GM12878 (cell line): Measurements from ENCODE around the gene DUOX2. TPM values are rescaled to one million over a fixed set of nuclear protein-coding genes. Genes with fewer than 3 reads are reported as not detected.

Source experiments
- ATAC-seq: fragments of 200-7000 bp; cut with Tn5 transposase; 3 replicates; pipeline ENCODE4 v1.9.1; 2020; ENCODE audit warnings: mild to moderate bottlenecking, moderate library complexity
- BruUV-seq: library from RNA; stranded (reverse); fragments of 400-500 nt; replicated peaks from 2 replicates; lab custom pipeline; 2021; lab: Mats Ljungman, UMichigan
- CTCF ChIA-PET: fragments of 300-600 bp; sonication (Branson Sonifier 250); formaldehyde crosslinking; extraction: SDS; loops from one replicate; lab custom pipeline; 2021; ENCODE audit warnings: inconsistent platforms; lab: Yijun Ruan, JAX
- POLR2A ChIA-PET: fragments of 350-600 bp; formaldehyde crosslinking; extraction: SDS; loops from one replicate; lab custom pipeline; 2021; ENCODE audit warnings: inconsistent platforms; lab: Charles Lee
- RAD21 ChIA-PET: fragments of 300-600 bp; sonication (Branson Sonifier 250); formaldehyde crosslinking; loops from one replicate; lab custom pipeline; 2023; ENCODE audit warnings: antibody characterized with exemption; ENCODE audit not compliant: unreplicated experiment; lab: Charles Lee
- SMC1A ChIA-PET: fragments of 300-600 bp; sonication (Branson Sonifier 250); formaldehyde crosslinking; loops from one replicate; lab custom pipeline; 2023; ENCODE audit not compliant: unreplicated experiment, uncharacterized antibody; lab: Charles Lee
- DNase-seq: peaks from one replicate; pipeline ENCODE4 v3.0.0-alpha.2; 2011; ENCODE audit warnings: low read depth, low spot score
- FAIRE-seq: peaks from 3 replicates; lab custom pipeline; 2011; peaks lifted over from hg19 to GRCh38; lab: Jason Lieb, UNC
- H2AFZ ChIP-seq: 2 replicates; pipeline ENCODE4 v1.6.0; 2011; ENCODE audit warnings: low read depth, low read length, control low read depth; ENCODE audit not compliant: control insufficient read depth
- H3K27ac ChIP-seq: 2 replicates; pipeline ENCODE4 v1.5.1; 2011; ENCODE audit warnings: control low read depth; ENCODE audit not compliant: control insufficient read depth, insufficient read depth
- H3K27me3 ChIP-seq, 2 experiments: replicated peaks in 1 of 2; 2 replicates each; pipeline versions ENCODE4 v1.6.0 to v1.6.1; 2011; ENCODE audit warnings: low read length in 1 of 2; ENCODE audit not compliant: control insufficient read depth in 2 of 2, insufficient read depth in 2 of 2
- H3K36me3 ChIP-seq, 2 experiments: 2 replicates each; pipeline ENCODE4 v1.5.1; 2011; ENCODE audit warnings: low read length in 1 of 2; ENCODE audit not compliant: control insufficient read depth in 2 of 2, insufficient read depth in 2 of 2
- H3K4me1 ChIP-seq: 2 replicates; pipeline ENCODE4 v1.6.1; 2011; ENCODE audit warnings: mild to moderate bottlenecking, low read length, moderate library complexity, mixed read lengths; ENCODE audit not compliant: control insufficient read depth, insufficient read depth
- H3K4me2 ChIP-seq: 2 replicates; pipeline ENCODE4 v1.6.0; 2011; ENCODE audit warnings: control low read depth; ENCODE audit not compliant: control insufficient read depth, insufficient read depth
- H3K4me3 ChIP-seq: fragments of 200-600 bp; sonication (generic); 2 replicates; pipeline ENCODE4 v1.5.1; 2016
- H3K79me2 ChIP-seq: 2 replicates; pipeline ENCODE4 v1.6.0; 2011; ENCODE audit warnings: low read length; ENCODE audit not compliant: control insufficient read depth, insufficient read depth
- H3K9ac ChIP-seq: 2 replicates; pipeline ENCODE4 v1.8.0; 2011; ENCODE audit warnings: low read length, control low read depth, mixed read lengths; ENCODE audit not compliant: control insufficient read depth, insufficient read depth
- H3K9me3 ChIP-seq: replicated peaks from 3 replicates; pipeline ENCODE4 v1.5.1; 2011; ENCODE audit warnings: mild to moderate bottlenecking, low read length; ENCODE audit not compliant: control insufficient read depth, insufficient read depth
- H4K20me1 ChIP-seq: 2 replicates; pipeline ENCODE4 v1.6.0; 2011; ENCODE audit not compliant: control insufficient read depth, insufficient read depth
- BACH1 ChIP-seq: fragments of 450-650 bp; IDR thresholded peaks from 2 replicates; pipeline ENCODE4 v1.6.1; 2017; ENCODE audit warnings: mild to moderate bottlenecking, borderline replicate concordance
- BHLHE40 ChIP-seq, 2 experiments: fragments of 450-650 bp in 1 of 2; IDR thresholded peaks; 2 replicates each; pipeline ENCODE4 v1.6.1; 2011 to 2017; ENCODE audit warnings: low read depth in 2 of 2, borderline replicate concordance in 1 of 2, improper control_type of control experiment in 1 of 2, low read length in 1 of 2, mild to moderate bottlenecking in 1 of 2
- CEBPB ChIP-seq, 2 experiments: fragments of 150-350 bp in 1 of 2; IDR thresholded peaks; 2 replicates each; pipeline ENCODE4 v1.6.1; 2012 to 2014; ENCODE audit warnings: low read depth in 2 of 2, low read length in 2 of 2, borderline replicate concordance in 1 of 2, inconsistent platforms in 1 of 2
- CUX1 ChIP-seq: IDR thresholded peaks from 2 replicates; pipeline ENCODE4 v1.6.1; 2012; ENCODE audit warnings: improper control_type of control experiment, low read depth, low read length; ENCODE audit not compliant: insufficient replicate concordance
- MEF2A ChIP-seq: IDR thresholded peaks from 2 replicates; pipeline ENCODE4 v1.6.1; 2011; ENCODE audit warnings: low read depth, mild to moderate bottlenecking, low read length, moderate library complexity; ENCODE audit not compliant: insufficient read depth
- NBN ChIP-seq: fragments of 450-650 bp; IDR thresholded peaks from 2 replicates; pipeline ENCODE4 v1.6.1; 2016
- NFYB ChIP-seq: IDR thresholded peaks from 2 replicates; pipeline ENCODE4 v1.6.1; 2011; ENCODE audit warnings: low read depth, mild to moderate bottlenecking, low read length, improper control_type of control experiment, moderate library complexity; ENCODE audit not compliant: insufficient read depth
- SP1 ChIP-seq: IDR thresholded peaks from one replicate; pipeline ENCODE4 v1.6.1; 2011; ENCODE audit warnings: low read depth, low read length
- SUZ12 ChIP-seq: fragments of 200-600 bp; sonication (generic); IDR thresholded peaks from one replicate; pipeline ENCODE4 v1.6.1; 2018; ENCODE audit warnings: antibody characterized with exemption, mild to moderate bottlenecking; ENCODE audit not compliant: unreplicated experiment
- ZNF384 ChIP-seq: IDR thresholded peaks from 2 replicates; pipeline ENCODE4 v1.6.1; 2012; ENCODE audit warnings: low read depth, mild to moderate bottlenecking, low read length, improper control_type of control experiment, borderline replicate concordance
- WGBS: methylation state at CpG from one replicate; pipeline ENCODE4 v1.1.6; 2016; ENCODE audit warnings: low lambda C conversion rate; ENCODE audit not compliant: insufficient replicate concordance, insufficient coverage; ENCODE audit errors: missing lambda C conversion rate; 5-methylcytosine and 5-hydroxymethylcytosine counted together
- in situ Hi-C: fragments of 300-500 bp; cut with MboI; formaldehyde crosslinking; loops from 9 replicates; pipeline ENCODE4 v1.14.3; 2018; ENCODE audit warnings: mixed read lengths
- intact Hi-C: fragments of 100-400 bp; cut with micrococcal nuclease; formaldehyde crosslinking; loops from one replicate; pipeline ENCODE4 v1.14.2; 2022; ENCODE audit not compliant: unreplicated experiment
- polyA plus RNA-seq, 11 experiments: library from polyadenylated mRNA; depleted of rRNA in 4 of 11; unstranded in 6 of 11; stranded (reverse) in 5 of 11; fragments of >200 nt; fragmentation: Nextera tagmentation in 4 of 11; fragmentation: Illumina TruSeq in 1 of 11; extraction: Ambion mirVana in 4 of 11; extraction: Trizol in 1 of 11; gene quantifications; 1 replicate in 1 of 11; 2 replicates in 10 of 11; pipeline versions ENCODE4 v1.2.1 to v1.2.3, GENCODE V29; 2011 to 2016; ENCODE audit warnings: inconsistent platforms in 2 of 11, missing spikeins in 2 of 11, low read depth in 1 of 11
- total RNA-seq, 4 experiments: library from RNA; depleted of rRNA in 3 of 4; stranded (reverse); fragments of >200 nt in 3 of 4; fragmentation: Illumina TruSeq in 1 of 4; extraction: Trizol in 1 of 4; gene quantifications; 2 replicates each; pipeline versions ENCODE4 v1.2.1 to v1.2.3, GENCODE V29; 2013 to 2021

The DUOX2 gene
- total and polyA plus RNA-seq, 10 of the 15 experiments (the other 5 are each of a cell fraction or from before 2014, with no cell fraction given): 0.05 TPM; not detected in 9

GRCh38 chr15:45143056-45143455 lies 29.1 kb upstream of the DUOX2 start:
- in situ Hi-C loops: no loop called here
- Histone ChIP-seq H3K4me1 (no peaks in the 10 kb centered on the region), H3K4me2 (no peak overlapping the region), H3K36me3 (no peaks in the 10 kb centered on the region), H3K9ac (no peak overlapping the region), H2AFZ (no peak overlapping the region), H4K20me1 (no peaks in the 10 kb centered on the region), H3K9me3 (no peaks in the 10 kb centered on the region), H3K27ac (no peak overlapping the region), H3K79me2 (no peaks in the 10 kb centered on the region), H3K27me3 (no peaks in the 10 kb centered on the region), H3K4me3 (no peak overlapping the region)
- ATAC-seq (no peak), FAIRE-seq (no peak), DNase-seq (no peak)
- BruUV-seq: no TSS peak
- intact Hi-C loops: no loop called here
- ChIA-PET POLR2A (no interaction called here), SMC1A (no interaction called here), RAD21 (interaction anchor here (0.7 kb wide), 1 partner anchor 46 kb away, joined by 3 read pairs; no protein-coding TSS in a partner anchor), CTCF (interaction anchor here (0.9 to 1.8 kb wide), 2 partner anchors 15 to 16 kb away, joined by 3 to 7 read pairs; no protein-coding TSS in a partner anchor)
- TF ChIP-seq BHLHE40 (IDR thresholded peaks at IDR 0.05; ENCODE audit: borderline replicate concordance in 1 of 2, low read depth in 2 of 2, low read length in 1 of 2): no peak
- no peak for TF ChIP-seq CUX1
- TF ChIP-seq SUZ12: no peak
- no peak for TF ChIP-seq CEBPB (IDR thresholded peaks at IDR 0.05; ENCODE audit: borderline replicate concordance in 1 of 2, low read depth in 2 of 2, low read length in 2 of 2)
- TF ChIP-seq BACH1: no peak
- no peak for TF ChIP-seq NBN
- TF ChIP-seq ZNF384: no peak
- TF ChIP-seq NFYB: no peak
- no peak for TF ChIP-seq MEF2A
- no peak for TF ChIP-seq SP1
- WGBS: 22% methylated on average over 6 of the region's 7 CpGs
